ENCODE data around the gene RALBP1.

Gene RALBP1

DNA sequence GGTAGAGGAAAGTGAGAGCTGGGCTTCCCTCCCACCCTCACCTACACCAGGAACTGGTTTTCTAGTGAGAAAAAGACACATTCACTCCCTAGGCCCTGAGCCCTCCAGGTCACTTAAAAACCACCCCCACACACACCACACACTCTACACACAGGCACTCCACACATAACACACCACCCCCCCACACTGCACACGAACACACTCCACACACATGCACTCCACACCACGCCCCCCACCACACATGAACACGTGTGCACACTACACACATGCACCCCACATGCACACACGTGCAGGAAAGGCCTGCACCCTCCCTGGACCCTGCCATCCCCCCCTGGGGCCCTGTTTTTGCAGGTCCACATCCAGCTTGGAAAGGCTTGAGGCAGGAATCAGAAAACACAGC is 67.6 kb downstream of the RALBP1 start:
- ChIA-PET CTCF (no interaction called here), POLR2A (no interaction called here)
- no peak for TF ChIP-seq HDGF (IDR thresholded peaks at IDR 0.05; ENCODE audit: borderline replicate concordance)
- no peak for TF ChIP-seq BHLHE40 (IDR thresholded peaks at IDR 0.05; ENCODE audit: borderline replicate concordance)
- no peak for TF ChIP-seq ZNF384 (IDR thresholded peaks at IDR 0.05)
- no peak for TF ChIP-seq FOXK2 (IDR thresholded peaks at IDR 0.05)
- no peak for TF ChIP-seq ARNT (IDR thresholded peaks at IDR 0.05)
- no peak for TF ChIP-seq FOXA1 (IDR thresholded peaks at IDR 0.05)
- no peak for TF ChIP-seq SUZ12 (IDR thresholded peaks at IDR 0.05)
- DNase-seq (ENCODE audit: extremely low spot score): no peak

DNA sequence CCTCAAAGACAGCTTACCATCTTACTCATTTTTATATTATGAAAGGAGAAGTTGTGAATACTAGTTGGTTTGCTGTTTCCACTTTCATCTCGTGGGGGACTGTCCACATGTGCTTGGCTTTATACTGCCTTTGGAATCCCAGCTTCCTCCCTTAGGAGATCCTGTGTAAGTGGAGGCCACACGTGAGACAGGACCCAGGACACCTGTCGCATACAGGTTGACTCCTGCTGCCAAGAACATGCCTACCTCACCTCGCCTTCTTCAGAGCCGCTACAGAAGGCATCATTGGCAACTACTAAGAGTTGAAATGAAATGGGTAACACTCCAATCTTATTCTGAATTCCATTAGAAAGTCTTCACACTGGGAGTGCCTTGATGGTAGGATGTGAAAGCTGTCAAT is 69.7 kb downstream of the RALBP1 start:
- CTCF ChIA-PET: no interaction called here
- TF ChIP-seq L3MBTL2 (conservative IDR thresholded peaks at IDR 0.05) (no peak), ELF4 (IDR thresholded peaks at IDR 0.05) (no peak), ZNF384 (IDR thresholded peaks at IDR 0.05) (no peak), TARDBP (IDR thresholded peaks at IDR 0.05) (no peak), FOXK2 (IDR thresholded peaks at IDR 0.05) (no peak), FOXA1 (IDR thresholded peaks at IDR 0.05) (no peak), LEF1 (IDR thresholded peaks at IDR 0.05; ENCODE audit: borderline replicate concordance) (no peak), FOXM1 (IDR thresholded peaks at IDR 0.05; ENCODE audit: borderline replicate concordance) (no peak), SP1 (IDR thresholded peaks at IDR 0.05) (no peak)
- TF ChIP-seq, protein P1, sequence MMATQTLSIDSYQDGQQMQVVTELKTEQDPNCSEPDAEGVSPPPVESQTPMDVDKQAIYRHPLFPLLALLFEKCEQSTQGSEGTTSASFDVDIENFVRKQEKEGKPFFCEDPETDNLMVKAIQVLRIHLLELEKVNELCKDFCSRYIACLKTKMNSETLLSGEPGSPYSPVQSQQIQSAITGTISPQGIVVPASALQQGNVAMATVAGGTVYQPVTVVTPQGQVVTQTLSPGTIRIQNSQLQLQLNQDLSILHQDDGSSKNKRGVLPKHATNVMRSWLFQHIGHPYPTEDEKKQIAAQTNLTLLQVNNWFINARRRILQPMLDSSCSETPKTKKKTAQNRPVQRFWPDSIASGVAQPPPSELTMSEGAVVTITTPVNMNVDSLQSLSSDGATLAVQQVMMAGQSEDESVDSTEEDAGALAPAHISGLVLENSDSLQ (IDR thresholded peaks at IDR 0.05): no peak
- POLR2A ChIA-PET: no interaction called here

DNA sequence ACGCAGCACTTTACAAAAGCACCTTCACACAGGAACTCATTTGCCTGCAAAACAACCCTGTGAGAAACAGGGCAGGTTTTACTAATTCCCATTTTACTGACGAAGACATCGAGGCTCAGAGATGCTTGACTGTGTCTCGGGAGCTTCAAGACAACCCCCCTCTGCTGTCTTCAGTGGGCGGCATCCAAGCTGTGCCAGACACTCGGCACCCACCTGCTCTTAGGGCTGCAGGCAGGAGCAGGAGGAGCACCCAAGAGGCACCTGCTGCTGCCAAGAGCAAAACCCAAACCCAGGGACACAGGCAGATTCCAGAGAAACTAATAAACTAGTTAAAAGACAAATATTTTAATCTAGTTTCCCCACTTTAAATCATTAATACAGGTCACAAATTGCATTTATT is 71.2 kb downstream of the RALBP1 start:
- ChIA-PET CTCF (no interaction called here), POLR2A (no interaction called here)
- TF ChIP-seq SP1 (IDR thresholded peaks at IDR 0.05) (no peak), CTBP1 (IDR thresholded peaks at IDR 0.05; ENCODE audit: borderline replicate concordance) (no peak), L3MBTL2 (conservative IDR thresholded peaks at IDR 0.05) (no peak), FOXM1 (IDR thresholded peaks at IDR 0.05; ENCODE audit: borderline replicate concordance) (no peak), LEF1 (IDR thresholded peaks at IDR 0.05; ENCODE audit: borderline replicate concordance) (no peak), SUZ12 (IDR thresholded peaks at IDR 0.05) (no peak), ZNF384 (IDR thresholded peaks at IDR 0.05) (no peak), TARDBP (IDR thresholded peaks at IDR 0.05) (no peak), BHLHE40 (IDR thresholded peaks at IDR 0.05; ENCODE audit: borderline replicate concordance) (no peak), ELF4 (IDR thresholded peaks at IDR 0.05) (no peak)
- TF ChIP-seq, protein P1 (IDR thresholded peaks at IDR 0.05): no peak
- no peak for DNase-seq (ENCODE audit: extremely low spot score)

More for the DNA sequence above, 69.7 kb downstream of the RALBP1 start:
- no peak for DNase-seq (ENCODE audit: extremely low spot score)

DNA sequence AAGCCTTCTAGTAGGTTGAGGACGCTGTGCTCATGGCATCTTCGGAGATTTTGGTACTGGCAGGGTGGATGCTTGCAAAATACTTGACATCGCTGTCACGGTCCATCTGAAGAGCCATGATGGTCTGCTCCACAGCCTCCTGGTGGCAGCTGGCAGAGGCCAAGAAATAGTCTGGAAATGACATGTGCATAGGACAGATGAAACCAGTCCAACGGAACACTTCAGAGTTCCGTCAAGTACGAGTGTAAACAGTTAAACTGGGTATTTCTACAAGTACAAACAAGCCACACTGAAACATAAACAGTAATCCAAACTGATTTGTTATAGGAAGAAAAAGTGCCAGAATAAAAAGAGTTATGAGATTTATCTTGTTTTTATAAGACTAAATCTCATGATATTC is 72.5 kb downstream of the RALBP1 start:
- no peak for DNase-seq (ENCODE audit: extremely low spot score)
- TF ChIP-seq CTBP1 (IDR thresholded peaks at IDR 0.05; ENCODE audit: borderline replicate concordance): no peak
- ChIA-PET POLR2A (no interaction called here), CTCF (no interaction called here)

DNA sequence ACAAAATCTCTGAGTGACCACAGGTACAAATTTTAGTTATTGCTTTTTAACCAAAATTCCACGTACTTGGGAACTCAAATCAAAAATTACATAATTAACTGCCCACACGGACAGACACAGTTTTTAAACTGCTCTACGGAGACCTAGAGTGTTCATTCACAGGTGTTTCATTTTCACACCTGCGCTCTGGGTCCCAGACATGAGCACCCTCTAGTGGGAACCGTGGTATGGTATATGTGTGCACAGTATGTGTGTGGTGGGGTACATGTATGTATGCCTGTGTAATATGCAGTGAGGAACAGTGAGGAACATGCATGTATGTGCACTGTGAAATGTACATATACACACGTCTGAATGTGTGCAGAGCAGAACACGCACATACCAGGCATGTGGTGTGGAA is 74.1 kb downstream of the RALBP1 start:
- ChIA-PET POLR2A (no interaction called here), CTCF (no interaction called here)
- TF ChIP-seq HDGF (IDR thresholded peaks at IDR 0.05; ENCODE audit: borderline replicate concordance): no peak
- TF ChIP-seq LEF1 (IDR thresholded peaks at IDR 0.05; ENCODE audit: borderline replicate concordance): no peak
- no peak for TF ChIP-seq FOXA1 (IDR thresholded peaks at IDR 0.05)
- TF ChIP-seq FOXM1 (IDR thresholded peaks at IDR 0.05; ENCODE audit: borderline replicate concordance): no peak
- TF ChIP-seq ZNF384 (IDR thresholded peaks at IDR 0.05): no peak
- no peak for TF ChIP-seq BHLHE40 (IDR thresholded peaks at IDR 0.05; ENCODE audit: borderline replicate concordance)
- TF ChIP-seq L3MBTL2 (conservative IDR thresholded peaks at IDR 0.05): no peak
- TF ChIP-seq ELF4 (IDR thresholded peaks at IDR 0.05): no peak
- TF ChIP-seq SP1 (IDR thresholded peaks at IDR 0.05): no peak
- TF ChIP-seq SUZ12 (IDR thresholded peaks at IDR 0.05): no peak
- no peak for TF ChIP-seq NFRKB (IDR thresholded peaks at IDR 0.05)
- TF ChIP-seq CTBP1 (IDR thresholded peaks at IDR 0.05; ENCODE audit: borderline replicate concordance): no peak
- TF ChIP-seq, protein P1 (IDR thresholded peaks at IDR 0.05): no peak
- no peak for TF ChIP-seq FOXK2 (IDR thresholded peaks at IDR 0.05)
- TF ChIP-seq TARDBP (IDR thresholded peaks at IDR 0.05): no peak
- no peak for DNase-seq (ENCODE audit: extremely low spot score)

DNA sequence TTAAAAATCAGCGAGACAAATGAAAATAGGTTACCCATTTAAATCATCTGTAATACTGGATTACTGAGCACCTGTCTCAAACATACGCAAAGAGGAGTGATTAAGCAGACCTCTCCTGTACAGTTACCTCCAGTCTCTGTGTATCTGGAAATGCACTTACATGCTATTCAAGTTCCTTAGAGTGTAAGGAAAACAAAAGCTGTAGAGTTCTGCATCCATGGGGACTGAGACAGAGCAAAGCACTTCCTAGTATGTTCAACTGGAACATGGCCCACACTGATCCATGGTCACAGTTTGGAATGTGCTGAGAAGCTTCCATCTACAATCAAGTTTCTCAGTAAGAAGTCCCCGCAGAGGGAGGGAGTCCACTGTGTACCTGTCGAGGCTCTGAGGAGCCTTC is 75.1 kb downstream of the RALBP1 start:
- CTCF ChIA-PET: no interaction called here
- TF ChIP-seq CTBP1 (IDR thresholded peaks at IDR 0.05; ENCODE audit: borderline replicate concordance): no peak
- no peak for TF ChIP-seq BHLHE40 (IDR thresholded peaks at IDR 0.05; ENCODE audit: borderline replicate concordance)
- no peak for TF ChIP-seq FOXK2 (IDR thresholded peaks at IDR 0.05)
- TF ChIP-seq SP1 (IDR thresholded peaks at IDR 0.05): no peak
- TF ChIP-seq NFRKB (IDR thresholded peaks at IDR 0.05): no peak
- TF ChIP-seq FOXA1 (IDR thresholded peaks at IDR 0.05): no peak
- no peak for TF ChIP-seq ELF4 (IDR thresholded peaks at IDR 0.05)
- TF ChIP-seq SUZ12 (IDR thresholded peaks at IDR 0.05): no peak
- TF ChIP-seq HDGF (IDR thresholded peaks at IDR 0.05; ENCODE audit: borderline replicate concordance): no peak
- no peak for TF ChIP-seq ARNT (IDR thresholded peaks at IDR 0.05)
- no peak for TF ChIP-seq L3MBTL2 (conservative IDR thresholded peaks at IDR 0.05)
- TF ChIP-seq FOXM1 (IDR thresholded peaks at IDR 0.05; ENCODE audit: borderline replicate concordance): no peak
- no peak for TF ChIP-seq ZNF384 (IDR thresholded peaks at IDR 0.05)
- TF ChIP-seq, protein P1 (IDR thresholded peaks at IDR 0.05): no peak
- no peak for TF ChIP-seq LEF1 (IDR thresholded peaks at IDR 0.05; ENCODE audit: borderline replicate concordance)
- no peak for TF ChIP-seq TARDBP (IDR thresholded peaks at IDR 0.05)
- DNase-seq (ENCODE audit: extremely low spot score): no peak
- POLR2A ChIA-PET: no interaction called here
